ENCODE data around the gene LENEP. TPM values are rescaled to one million over a fixed set of nuclear protein-coding genes. Genes with fewer than 3 reads are reported as not detected.

Gene LENEP
- polyA plus RNA-seq = not detected in 3 replicates
- polyA plus RNA-seq (2011; ENCODE audit: low read depth) = not detected
- polyA plus RNA-seq (2011; cell fraction: cytosol; rRNA removed) = not detected in 2 replicates
- 0.51 TPM in 1 of 2 replicates, not detected in the other for polyA plus RNA-seq (2011; cell fraction: nucleus; rRNA removed)
- polyA plus RNA-seq (2012; ENCODE audit: low replicate concordance) = not detected in 2 replicates
- 1.2 to 1.5 TPM in 2 of 3 replicates, not detected in the other for polyA minus RNA-seq
- not detected for polyA minus RNA-seq (2011; cell fraction: cytosol; rRNA and poly(A)+ RNA removed)
- polyA minus RNA-seq (2011; cell fraction: nucleus; rRNA and poly(A)+ RNA removed) = not detected in 2 replicates

GRCh38 chr1:154993572-154994268, at the start of gene LENEP:
Gene LENEP (plus strand): TSS chr1:154993586. CDS start chr1:154993608, 22 bp downstream.
- dilution Hi-C loops (cut with MboI; ENCODE audit: extremely low pct_ligation_motif_present, low sequenced_read_pairs) = no loop called here
- peaks cover 10% of the 10 kb centered on the region for H3K79me2 ChIP-seq (ENCODE audit: control insufficient read depth, insufficient read depth, low read length)
- no peaks in the 10 kb centered on the region for H3K4me1 ChIP-seq (ENCODE audit: control insufficient read depth, extremely low read depth, insufficient read depth, low read length)
- no peak within 1 kb of the TSS for H3K4me2 ChIP-seq (ENCODE audit: control insufficient read depth, extremely low read depth, insufficient read depth, low read depth, low read length)
- H4K20me1 ChIP-seq (ENCODE audit: control insufficient read depth, extremely low read depth, insufficient read depth, low read length) = peaks cover 2% of the 10 kb centered on the region
- H3K9me3 ChIP-seq (ENCODE audit: control insufficient read depth, low read depth, low read length) = no peaks in the 10 kb centered on the region
- no peaks in the 10 kb centered on the region for H3K27me3 ChIP-seq (ENCODE audit: control insufficient read depth, extremely low read depth, insufficient read depth, low read length)
- peaks cover 12 to 15% of the 10 kb centered on the region in 2 experiments for H3K36me3 ChIP-seq (ENCODE audit: control insufficient read depth in 2 of 2, extremely low read depth in 1 of 2, insufficient read depth in 2 of 2, low read length in 2 of 2)
- DNase-seq (ENCODE audit: low read depth, low spot score) = no peak
- TF ChIP-seq CTCF (optimal IDR thresholded peaks at IDR 0.05 in 1 of 3, IDR thresholded peaks at IDR 0.05 in 1 of 3, conservative IDR thresholded peaks at IDR 0.05 in 1 of 3; ENCODE audit: extremely low read depth in 1 of 3, insufficient read depth in 2 of 3, low read length in 3 of 3) = no peak
- no peak for TF ChIP-seq EZH2 (IDR thresholded peaks at IDR 0.05; ENCODE audit: low read length)
- no peaks in the 10 kb centered on the region for H3K9me1 ChIP-seq (ENCODE audit: control insufficient read depth, extremely low read depth, insufficient read depth, low read length)
- H3K4me3 ChIP-seq (ENCODE audit: control insufficient read depth in 2 of 3, extremely low read depth in 1 of 3, insufficient read depth in 2 of 3, low read depth in 1 of 3, low read length in 3 of 3) = no peak within 1 kb of the TSS
- H2AFZ ChIP-seq (ENCODE audit: control insufficient read depth, low read length) = no peak within 1 kb of the TSS
- H3K9ac ChIP-seq (ENCODE audit: control insufficient read depth, extremely low read depth, insufficient read depth, low read length) = no peak within 1 kb of the TSS
- H3K27ac ChIP-seq (ENCODE audit: control insufficient read depth, insufficient read depth, low read length) = no peak within 1 kb of the TSS
- no peak for FAIRE-seq

GRCh38 chr1:154943649-154944400, 49.6 kb upstream of the LENEP start:
- no peak overlapping the region for H3K9ac ChIP-seq (ENCODE audit: control insufficient read depth, extremely low read depth, insufficient read depth, low read length)
- no peaks in the 10 kb centered on the region for H3K9me1 ChIP-seq (ENCODE audit: control insufficient read depth, extremely low read depth, insufficient read depth, low read length)
- H3K27me3 ChIP-seq (ENCODE audit: control insufficient read depth, extremely low read depth, insufficient read depth, low read length) = no peaks in the 10 kb centered on the region
- TF ChIP-seq EZH2 (IDR thresholded peaks at IDR 0.05; ENCODE audit: low read length) = no peak
- peak; percentile 83 to 96 (median 87) for TF ChIP-seq CTCF (optimal IDR thresholded peaks at IDR 0.05 in 1 of 3, IDR thresholded peaks at IDR 0.05 in 1 of 3, conservative IDR thresholded peaks at IDR 0.05 in 1 of 3; ENCODE audit: extremely low read depth in 1 of 3, insufficient read depth in 2 of 3, low read length in 3 of 3)
- H2AFZ ChIP-seq (ENCODE audit: control insufficient read depth, low read length) = no peak overlapping the region
- no peak overlapping the region for H3K27ac ChIP-seq (ENCODE audit: control insufficient read depth, insufficient read depth, low read length)
- no peaks in the 10 kb centered on the region for H3K79me2 ChIP-seq (ENCODE audit: control insufficient read depth, insufficient read depth, low read length)
- H4K20me1 ChIP-seq (ENCODE audit: control insufficient read depth, extremely low read depth, insufficient read depth, low read length) = no peaks in the 10 kb centered on the region
- H3K4me1 ChIP-seq (ENCODE audit: control insufficient read depth, extremely low read depth, insufficient read depth, low read length) = peaks cover 3% of the 10 kb centered on the region
- no peak for DNase-seq (ENCODE audit: low read depth, low spot score)
- dilution Hi-C loops (cut with MboI; ENCODE audit: extremely low pct_ligation_motif_present, low sequenced_read_pairs) = no loop called here
- H3K36me3 ChIP-seq (ENCODE audit: control insufficient read depth in 2 of 2, extremely low read depth in 1 of 2, insufficient read depth in 2 of 2, low read length in 2 of 2) = peaks cover 0 to 17% of the 10 kb centered on the region in 2 experiments
- no peak overlapping the region for H3K4me2 ChIP-seq (ENCODE audit: control insufficient read depth, extremely low read depth, insufficient read depth, low read depth, low read length)
- no peaks in the 10 kb centered on the region for H3K9me3 ChIP-seq (ENCODE audit: control insufficient read depth, low read depth, low read length)
- no peak overlapping the region for H3K4me3 ChIP-seq (ENCODE audit: control insufficient read depth in 2 of 3, extremely low read depth in 1 of 3, insufficient read depth in 2 of 3, low read depth in 1 of 3, low read length in 3 of 3)
- FAIRE-seq = no peak

Measured in keratinocyte (primary cell).